GM19035 (cell line): ENCODE data around the gene ALK.

Experiments
- ATAC-seq: cut with Tn5 transposase; IDR thresholded peaks from one replicate; pipeline ENCODE4 v1.9.1; 2021; ENCODE audit not compliant: unreplicated experiment

ALK gene

DNA sequence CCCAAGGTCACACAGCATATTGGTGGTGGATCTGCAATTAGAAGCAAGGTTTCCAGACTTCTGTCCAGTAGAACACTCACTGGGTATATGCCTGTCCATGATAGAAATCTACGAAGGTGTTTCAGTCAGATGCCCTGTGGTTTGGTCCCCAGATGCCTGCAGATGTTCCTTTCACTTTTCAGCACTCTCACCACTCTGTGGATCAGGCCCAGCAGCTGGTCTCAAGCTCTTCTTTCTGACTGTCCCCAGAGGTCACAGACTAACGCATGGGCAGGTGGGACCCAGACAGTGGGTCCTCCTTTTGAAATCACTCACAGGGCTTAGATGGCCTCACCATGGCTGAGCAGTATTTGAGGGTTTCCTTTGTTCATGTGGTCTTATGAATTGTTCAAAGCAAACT lies 376.5 kb downstream of the ALK start:
- ATAC-seq, result no peak

DNA sequence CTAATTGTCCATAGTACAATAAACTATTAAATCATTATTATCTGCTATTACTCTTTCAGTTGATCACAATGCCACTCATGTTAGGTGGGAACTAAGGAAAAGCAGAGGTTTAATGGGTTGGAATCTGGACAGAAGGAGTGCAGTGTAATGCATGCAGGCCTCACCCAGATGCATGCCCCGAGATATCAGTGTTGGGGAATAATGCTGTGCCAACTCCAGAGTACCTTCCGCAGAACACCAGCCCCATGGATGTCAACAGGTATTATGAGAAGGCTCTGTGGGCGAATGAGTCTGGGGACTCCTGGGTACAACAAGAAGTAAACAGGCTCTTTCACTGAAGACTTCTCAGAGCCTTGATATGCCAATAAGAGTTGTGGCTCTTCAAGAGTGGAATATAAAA lies 377.4 kb downstream of the ALK start:
- ATAC-seq, result no peak

DNA sequence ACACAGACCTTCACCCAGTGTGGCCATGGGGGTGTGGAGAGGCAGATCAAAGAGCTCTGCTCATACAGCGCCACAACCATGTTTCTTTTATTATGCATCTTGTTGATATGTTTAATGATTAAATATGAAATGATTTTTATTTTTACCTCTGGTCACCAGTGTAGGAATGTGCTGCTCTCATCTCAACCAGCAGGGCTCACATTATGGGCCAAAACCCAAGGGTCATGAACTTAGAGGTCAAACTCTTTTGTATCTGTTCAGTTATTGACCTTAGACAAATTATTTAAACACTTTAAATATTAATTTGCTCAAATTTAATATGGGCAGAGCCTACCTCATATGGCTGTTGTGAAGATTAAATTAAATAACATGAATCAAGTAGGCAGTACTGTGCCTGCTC lies 386.2 kb downstream of the ALK start:
- no peak for ATAC-seq

DNA sequence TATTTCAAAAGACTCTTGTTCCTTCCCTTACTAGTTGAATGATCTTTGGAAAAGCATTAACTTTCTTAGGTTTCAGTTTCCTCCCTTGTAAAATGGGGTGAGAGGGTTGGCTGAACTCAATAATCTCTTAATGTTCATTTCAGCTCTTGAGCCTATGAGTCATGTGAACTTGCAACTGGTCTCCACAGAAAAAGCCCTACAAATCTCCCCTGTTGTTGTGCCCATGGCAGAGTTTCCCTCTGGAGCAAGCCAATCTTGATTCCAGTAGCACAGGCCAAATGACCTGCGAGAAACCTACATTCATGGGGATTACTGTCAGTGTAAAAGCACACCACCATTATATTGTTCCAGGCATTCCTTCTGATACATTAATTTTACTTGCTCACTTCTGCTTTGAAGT lies 388.9 kb downstream of the ALK start:
- no peak for ATAC-seq

DNA sequence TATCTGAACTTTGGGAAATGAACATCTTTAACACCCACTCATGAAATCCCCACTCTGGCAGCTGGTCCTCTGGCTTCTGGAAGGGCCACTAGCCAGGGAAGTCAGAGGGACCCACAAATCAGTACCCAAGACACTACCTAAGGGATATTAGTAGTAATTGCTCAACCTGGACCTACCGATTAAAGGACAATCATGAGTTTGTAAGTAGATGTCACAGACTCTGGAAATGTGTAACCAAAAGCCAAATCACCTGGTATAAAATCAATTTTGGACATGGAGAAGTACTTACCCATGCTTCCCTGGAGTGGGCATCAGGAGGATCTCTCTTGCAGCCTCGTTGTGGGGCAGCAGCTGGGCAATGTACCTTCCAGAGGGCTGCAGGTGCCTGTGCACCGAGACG lies 389.8 kb downstream of the ALK start:
- ATAC-seq, result no peak

DNA sequence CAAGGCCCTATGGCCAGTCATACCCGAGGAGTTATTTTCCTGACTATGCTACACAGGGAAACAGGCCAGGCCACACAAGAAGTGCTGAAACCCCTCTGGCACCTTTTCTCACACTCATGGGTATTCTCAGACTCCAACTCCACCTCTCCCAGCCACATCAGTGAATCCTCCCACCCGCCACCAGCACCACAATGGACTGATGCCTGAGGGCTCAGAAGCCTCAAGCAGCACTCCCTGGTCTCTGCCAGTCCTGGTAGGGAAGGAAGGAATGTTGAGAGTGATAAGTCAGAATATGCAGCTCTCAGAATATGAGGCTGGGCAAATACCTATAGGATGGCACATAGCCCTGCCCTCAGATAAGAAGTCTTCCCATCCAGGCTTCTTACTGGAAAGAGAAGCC lies 391.1 kb downstream of the ALK start:
- no peak for ATAC-seq

DNA sequence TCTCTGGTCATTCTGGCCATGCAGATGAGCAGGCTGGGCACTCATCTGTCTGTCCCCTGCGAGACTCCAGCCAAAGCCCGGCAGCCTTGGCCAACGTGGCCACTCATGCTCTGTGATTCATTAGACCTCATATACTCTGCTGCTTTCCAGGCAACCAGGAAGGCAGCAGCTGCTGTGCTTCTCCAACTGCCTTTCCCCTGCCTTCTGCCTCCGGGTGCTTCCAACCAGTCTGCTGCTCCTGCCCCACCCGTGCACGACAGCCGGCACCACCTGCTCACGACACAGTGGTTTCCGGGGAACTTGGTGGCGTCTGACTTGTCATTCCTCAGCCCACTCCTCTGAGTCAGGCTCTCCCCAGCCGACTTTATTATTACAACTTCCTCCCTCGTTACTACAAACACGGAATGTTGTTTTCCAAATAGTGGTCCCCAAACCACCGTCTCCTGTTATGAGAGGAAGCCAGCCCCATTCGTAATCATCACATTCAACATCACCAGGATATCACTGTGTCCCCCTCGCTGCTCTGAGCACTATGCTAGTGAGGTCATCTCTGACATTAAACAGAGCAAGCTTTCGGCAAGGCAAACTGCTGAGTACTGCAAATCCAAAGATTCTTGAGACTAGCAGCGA lies 392.4 kb downstream of the ALK start:
- ATAC-seq, result no peak

DNA sequence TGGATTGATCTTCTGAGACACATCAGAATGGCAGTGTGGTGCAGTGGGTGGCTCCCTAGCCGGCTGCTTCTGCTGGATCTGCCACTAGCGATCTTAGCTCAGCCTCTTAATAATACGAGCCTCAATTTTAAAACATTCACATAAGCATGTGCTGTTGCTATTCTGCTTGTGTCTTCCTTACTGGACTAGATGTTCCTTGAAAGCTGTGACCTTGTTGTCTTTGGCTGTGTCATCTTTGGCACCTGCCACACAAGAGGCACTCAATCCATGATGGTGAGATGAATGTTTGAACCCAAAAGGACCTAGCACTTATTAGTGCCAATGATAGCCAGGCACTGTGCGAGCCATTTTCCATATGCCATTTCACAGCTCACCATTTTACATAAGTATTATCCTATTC lies 393.0 kb downstream of the ALK start:
- ATAC-seq, result no peak

DNA sequence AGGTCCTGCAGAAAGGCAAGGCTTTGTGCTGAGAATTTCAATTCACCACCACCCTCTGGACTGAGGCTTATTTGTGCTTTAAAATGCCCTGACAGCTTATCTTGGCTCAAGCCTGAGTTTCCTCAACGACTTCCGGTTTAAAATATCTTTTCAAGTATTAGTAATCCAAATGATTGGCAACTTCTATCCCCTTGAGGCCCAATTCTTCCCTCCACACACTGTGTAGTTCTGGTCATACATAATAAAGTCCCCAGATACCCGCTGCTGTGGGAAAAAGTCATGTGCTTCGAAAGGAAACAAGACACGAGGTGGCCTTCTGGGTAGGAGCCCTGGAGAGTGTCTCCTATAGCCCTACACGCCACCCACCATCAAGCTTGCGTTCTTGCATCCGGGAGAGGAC lies 393.4 kb downstream of the ALK start:
- ATAC-seq, result no peak

DNA sequence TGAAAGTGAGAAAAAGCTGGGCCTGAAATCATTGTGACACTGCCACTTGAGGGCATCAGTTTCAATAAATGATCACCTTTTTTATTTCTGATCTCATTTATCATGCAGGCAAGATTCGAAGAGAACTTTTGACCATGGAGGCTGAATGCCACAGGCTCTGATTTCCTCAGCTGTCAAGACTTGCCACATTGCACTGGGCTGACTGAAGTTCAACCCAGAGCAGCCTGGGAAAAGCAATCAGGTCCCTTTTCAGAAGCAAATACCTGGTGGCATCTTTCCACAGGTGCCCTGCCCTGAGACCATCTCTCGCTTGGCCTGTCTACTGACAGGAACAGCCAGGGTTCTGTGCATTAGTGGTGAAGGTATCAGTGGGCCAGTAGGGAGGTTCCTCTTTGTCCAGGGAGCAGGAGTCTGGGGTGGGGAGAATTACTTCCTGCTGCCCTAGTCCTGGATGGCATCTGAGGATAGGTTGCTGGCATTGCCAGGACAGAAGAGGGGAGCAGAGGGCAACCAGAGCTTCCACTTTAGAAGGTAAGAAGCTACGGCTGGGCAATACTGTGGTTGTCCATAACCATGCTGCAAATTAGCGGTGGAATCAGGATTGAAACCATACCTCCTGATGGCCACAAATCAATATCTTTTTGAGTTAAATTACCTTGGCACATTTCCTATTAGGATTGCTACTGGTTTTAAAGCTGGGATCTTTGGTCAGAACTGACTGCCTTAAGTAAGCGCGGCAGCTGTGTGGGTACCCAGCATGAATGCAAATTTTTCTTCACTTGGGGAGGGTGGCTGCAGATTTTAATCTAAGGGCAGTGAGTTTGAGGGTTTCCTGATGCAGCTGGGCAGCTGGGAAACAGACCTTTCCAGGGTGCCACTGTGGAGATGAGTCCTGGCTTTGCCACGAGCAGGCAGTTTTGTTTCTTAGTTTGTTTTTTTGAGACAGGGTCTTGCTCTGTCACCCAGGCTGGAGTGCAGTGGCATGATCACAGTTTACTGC lies 394.5 kb downstream of the ALK start:
- ATAC-seq, result no peak

DNA sequence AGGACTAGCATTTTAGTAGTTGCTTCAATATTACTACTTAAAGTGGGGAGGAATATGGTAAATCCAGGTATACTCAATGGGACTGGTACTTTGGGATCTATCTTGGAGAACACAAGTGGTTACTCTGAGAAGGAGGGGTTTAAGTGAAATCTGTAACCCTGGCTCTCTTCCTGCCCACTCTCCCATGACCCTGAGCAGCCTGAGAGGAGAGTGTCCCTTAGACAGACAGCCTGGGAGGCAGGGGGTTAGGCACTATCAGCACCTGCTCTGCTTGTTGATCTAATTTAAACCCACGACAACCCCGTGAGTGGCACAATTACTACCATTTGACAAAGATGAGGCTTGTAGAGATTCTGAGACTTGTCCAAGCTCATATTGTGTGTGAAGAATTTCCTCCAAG lies 395.5 kb downstream of the ALK start:
- ATAC-seq, result no peak

DNA sequence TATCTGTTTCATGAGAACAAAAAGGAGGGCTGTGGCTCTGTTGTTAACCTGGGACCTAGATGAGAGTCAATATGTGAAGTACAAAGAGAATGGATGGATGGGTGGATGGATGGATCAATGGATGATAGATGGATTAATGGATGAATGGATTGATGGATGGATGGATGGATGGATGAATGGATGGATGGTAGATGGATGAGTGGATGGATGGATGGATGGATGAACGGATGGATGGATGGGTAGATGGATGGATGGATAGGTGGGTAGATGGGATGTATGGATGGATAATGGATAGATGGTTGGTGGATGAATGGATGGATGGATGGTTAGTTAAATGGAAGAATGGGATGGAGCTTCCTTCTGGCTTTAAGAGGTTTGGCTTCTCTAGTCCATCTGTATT lies 396.7 kb downstream of the ALK start:
- no peak for ATAC-seq

DNA sequence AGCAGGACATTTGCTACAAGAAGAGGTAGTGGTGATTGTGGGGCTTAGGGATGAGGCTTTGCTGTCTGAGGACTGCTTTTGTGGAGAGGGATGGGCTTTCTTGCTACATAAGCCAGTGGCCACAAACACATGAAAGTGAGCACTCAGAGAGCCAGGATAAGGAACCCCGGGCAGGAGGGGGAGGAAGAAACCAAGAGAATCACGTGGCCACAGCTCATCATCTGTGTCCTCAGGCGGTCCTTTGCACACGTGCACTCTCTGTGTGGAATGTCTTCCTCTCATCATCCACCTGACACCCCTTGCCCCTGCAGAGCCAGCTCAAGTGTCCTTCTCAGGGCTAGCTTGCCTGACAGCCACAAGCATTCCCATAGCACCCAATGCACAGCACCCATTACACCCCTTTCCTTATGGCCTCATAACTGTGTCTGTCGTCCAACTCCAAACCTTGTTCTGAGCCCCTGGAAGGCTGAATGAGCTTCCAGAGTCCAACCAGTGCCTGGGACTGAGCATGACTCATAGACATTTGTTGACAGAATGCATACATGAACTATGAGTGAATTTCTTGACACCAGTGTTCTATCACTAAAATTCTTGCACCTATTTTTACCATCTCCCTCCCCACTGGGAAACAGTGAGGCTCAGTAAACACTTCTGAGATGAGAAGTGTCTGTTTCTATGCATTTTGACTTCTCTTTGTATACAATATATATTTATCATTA lies 398.3 kb downstream of the ALK start:
- ATAC-seq, result no peak

DNA sequence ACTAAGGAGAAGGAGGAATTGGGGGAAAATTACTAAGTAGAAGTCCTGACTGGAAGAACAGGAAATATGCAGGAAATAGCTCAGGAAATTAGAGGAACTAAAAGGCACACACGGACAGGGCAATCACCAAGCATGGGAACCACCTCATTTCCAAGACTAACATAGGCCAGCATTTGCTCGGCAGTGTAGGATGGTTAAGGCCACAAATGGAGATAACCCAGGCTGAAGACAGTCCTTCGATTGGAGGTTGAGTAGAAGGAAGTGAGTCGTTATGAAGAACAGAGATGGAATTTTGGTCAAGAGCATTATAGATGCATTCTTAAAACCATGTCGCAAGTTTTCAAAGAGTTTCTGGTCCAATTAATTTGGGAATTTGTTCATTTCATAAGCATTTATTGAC lies 401.4 kb downstream of the ALK start:
- no peak for ATAC-seq

DNA sequence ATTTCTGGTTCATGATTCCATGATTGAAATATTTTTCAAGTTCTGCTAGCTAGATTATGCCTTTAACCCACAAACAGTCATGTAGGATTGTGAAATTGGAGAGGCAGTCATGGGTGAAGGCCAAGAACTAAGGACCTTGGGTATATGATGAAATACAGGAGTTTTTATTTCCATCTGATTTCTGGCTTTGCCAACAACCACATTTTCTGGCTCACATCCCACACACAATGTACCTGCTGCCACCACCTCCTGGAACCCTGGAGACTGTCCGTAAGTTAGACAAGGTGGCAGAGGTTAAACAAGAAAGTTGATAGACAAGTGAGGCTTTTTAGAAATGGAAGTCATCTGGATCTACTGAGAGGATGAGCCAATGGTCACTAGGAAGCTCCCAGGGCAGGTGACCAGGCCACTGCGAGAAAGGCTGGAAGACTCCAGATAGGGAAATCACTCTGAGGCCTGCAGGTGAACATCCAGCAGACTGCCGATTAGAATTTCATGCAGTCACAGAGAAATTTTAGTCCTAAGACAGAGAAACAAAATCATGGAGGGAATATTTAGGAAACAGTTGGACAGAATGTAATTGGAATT lies 402.0 kb downstream of the ALK start:
- no peak for ATAC-seq

DNA sequence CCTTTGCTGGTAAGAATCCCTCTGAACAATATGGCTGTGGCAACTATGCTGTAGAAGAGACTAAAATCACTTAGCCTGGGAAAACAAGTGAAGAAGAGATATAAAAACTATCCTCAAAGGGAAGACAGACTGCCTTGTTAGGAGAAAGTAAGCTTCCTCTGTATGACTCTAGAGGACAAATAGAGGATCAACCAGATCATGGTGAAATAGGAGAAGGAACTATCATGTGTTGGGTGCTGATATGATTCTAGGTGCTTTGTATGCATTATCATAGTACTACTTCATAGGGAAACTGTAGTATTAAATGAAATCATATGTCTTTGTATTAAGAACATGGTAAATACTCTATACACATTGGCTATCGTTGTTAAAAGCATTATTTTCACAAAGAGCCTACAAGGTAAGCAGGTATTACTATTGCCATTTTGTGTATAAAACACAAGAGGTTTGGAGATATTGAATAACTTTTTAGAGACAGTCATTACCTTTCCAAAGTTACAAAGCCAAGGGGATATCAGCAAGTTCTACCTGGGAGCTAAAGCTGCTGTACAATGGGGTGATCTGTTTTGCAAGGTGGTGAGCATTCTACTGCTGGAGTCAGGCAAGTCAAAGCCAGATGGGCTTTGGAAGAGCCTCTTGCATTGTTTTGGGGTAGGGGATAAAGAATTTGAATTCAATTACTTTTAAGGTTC lies 402.6 kb downstream of the ALK start:
- no peak for ATAC-seq

DNA sequence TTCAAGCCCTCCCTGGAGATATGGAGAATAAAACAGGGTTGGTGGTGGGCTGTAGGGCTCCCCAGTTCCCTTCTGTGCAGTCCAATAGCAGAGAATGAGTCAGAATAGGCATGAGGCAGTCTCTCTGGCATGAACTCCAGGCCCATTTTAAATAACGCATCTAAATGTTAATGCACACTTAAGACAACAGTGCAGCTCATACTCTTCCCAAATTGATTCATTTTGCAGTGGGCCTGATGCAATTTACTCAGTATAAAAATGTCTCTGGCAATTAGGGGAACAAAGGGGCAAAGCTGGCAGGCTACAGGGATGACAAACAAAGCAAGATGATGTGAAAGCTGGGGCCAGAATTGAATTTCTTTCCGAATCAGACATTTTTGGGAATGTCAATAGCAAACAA lies 403.4 kb downstream of the ALK start:
- no peak for ATAC-seq

DNA sequence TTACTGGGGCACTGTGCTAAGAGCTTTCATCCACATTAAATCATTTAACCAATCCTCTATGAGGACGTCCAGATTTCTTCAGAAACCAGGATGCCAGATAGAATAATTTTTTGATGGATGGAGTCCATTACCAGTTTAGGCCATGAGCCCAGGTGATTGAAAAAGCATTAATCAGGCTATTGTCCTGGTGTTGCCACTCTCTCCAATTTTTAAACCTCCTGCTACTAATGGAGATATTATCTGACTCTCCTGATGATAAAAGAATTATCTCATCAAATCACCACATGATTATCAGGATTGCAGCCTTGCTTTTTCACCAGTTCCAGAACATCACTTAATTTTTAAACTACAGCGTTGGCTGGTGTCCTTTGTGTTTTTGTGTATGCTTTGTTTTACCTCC lies 404.0 kb downstream of the ALK start:
- no peak for ATAC-seq

DNA sequence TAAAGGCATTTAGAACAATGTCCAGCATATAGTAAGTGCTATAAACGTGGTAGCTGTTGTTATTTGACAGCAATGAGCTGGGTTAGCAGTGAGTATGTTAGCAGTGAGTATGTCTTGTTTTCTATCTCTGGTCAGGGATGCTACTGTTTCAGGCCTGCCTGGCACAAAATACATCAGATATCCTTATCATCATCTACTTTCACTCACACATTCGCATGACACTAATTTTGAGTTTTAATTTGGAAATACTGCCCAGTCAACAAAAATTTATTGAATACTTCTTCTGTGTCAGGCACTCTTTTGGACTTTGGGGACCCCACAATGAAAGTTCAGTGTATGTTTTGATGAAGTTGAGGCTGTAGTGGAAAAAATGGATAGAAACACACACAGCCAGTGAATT lies 404.6 kb downstream of the ALK start:
- ATAC-seq, result no peak

DNA sequence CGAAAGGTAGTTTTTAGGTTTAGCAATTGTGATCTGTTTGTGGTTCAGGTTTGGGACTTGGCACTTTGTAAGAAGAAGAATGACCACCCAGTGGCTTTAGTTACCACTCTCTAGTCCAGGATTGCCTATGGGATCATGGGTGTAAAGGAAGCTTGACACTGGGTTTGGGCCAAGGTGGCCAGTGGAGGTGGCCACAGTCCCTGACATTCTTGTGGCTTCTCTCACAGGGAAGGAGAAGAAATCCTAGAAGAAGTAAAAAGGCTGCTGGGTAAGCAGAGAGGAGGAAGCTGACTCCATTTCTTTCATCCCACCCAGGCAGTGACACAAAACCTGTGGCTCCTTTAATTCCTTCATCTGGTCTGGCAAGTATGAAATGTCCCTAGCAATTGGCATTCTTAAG lies 411.5 kb downstream of the ALK start:
- ATAC-seq, result no peak

DNA sequence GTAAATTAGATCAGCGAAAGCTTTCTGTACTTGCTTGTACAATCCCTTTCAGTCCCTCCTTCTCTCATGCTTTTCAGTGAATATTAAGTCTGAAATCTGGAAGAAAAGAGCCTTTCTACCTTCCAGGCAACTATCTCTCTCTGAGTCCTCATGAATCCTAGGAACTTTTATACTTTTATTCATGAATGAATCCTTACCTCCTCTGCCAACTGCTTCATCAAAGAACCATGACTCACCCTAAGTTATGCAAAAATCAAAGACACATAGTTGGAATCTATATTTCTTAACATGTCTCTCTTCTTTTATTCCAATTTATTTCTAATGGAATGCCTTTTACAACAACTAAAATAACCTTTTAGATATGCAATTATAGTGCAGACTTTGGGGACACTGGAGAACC lies 412.0 kb downstream of the ALK start:
- ATAC-seq, result no peak
